ENCODE measurements around the gene IGLON5.

Gene IGLON5

GRCh38 chr19:51339687-51340656 is 28.5 kb downstream of the IGLON5 start:
- DNase-seq = peak; percentile 57

- DNase-seq = no peak
Observed at GRCh38 chr19:51341066-51341465, 29.6 kb downstream of the IGLON5 start.

- no peak for DNase-seq
Observed at GRCh38 chr19:51341976-51342580, 30.6 kb downstream of the IGLON5 start, which contains the start of gene VSIG10L. Gene VSIG10L (minus strand): TSS chr19:51342139. CDS start chr19:51342124, 15 bp downstream.

- no peak for DNase-seq
Observed at GRCh38 chr19:51342631-51343569, 31.5 kb downstream of the IGLON5 start.

- DNase-seq = no peak
Observed at GRCh38 chr19:51345076-51345620, 33.7 kb downstream of the IGLON5 start.

GRCh38 chr19:51346742-51347141 is 35.3 kb downstream of the IGLON5 start:
- no peak for DNase-seq

GRCh38 chr19:51347209-51347928 is 35.9 kb downstream of the IGLON5 start:
- DNase-seq = no peak

GRCh38 chr19:51351266-51351990 is 40.0 kb downstream of the IGLON5 start:
- no peak for DNase-seq

- DNase-seq = no peak
Observed at GRCh38 chr19:51352783-51353360, 41.4 kb downstream of the IGLON5 start.

- no peak for DNase-seq
Observed at GRCh38 chr19:51354103-51354741, 42.8 kb downstream of the IGLON5 start.

GRCh38 chr19:51354742-51355148 is 43.3 kb downstream of the IGLON5 start:
- DNase-seq = no peak

- no peak for DNase-seq
Observed at GRCh38 chr19:51356159-51356801, 44.8 kb downstream of the IGLON5 start.

GRCh38 chr19:51357952-51358351 is 46.5 kb downstream of the IGLON5 start:
- DNase-seq = no peak

GRCh38 chr19:51359294-51359693 is 47.9 kb downstream of the IGLON5 start:
- no peak for DNase-seq

GRCh38 chr19:51361239-51361638 is 49.8 kb downstream of the IGLON5 start:
- DNase-seq = no peak

GRCh38 chr19:51364200-51365106 is 53.0 kb downstream of the IGLON5 start:
- no peak for DNase-seq

- DNase-seq = no peak
Observed at GRCh38 chr19:51365211-51365964, 53.9 kb downstream of the IGLON5 start.

GRCh38 chr19:51365965-51366388 is 54.5 kb downstream of the IGLON5 start, which contains the start of gene ETFB:
Gene ETFB (minus strand): TSS chr19:51366388. CDS start chr19:51366326, 62 bp downstream.
- DNase-seq = no peak
